HG02870 (cell line): ENCODE results near the gene RHBDF1.

Source experiments
- ATAC-seq: cut with Tn5 transposase; IDR thresholded peaks from one replicate; pipeline ENCODE4 v1.9.1; 2021; ENCODE audit warnings: mild to moderate bottlenecking, moderate library complexity; ENCODE audit not compliant: unreplicated experiment

The RHBDF1 gene, protein sequence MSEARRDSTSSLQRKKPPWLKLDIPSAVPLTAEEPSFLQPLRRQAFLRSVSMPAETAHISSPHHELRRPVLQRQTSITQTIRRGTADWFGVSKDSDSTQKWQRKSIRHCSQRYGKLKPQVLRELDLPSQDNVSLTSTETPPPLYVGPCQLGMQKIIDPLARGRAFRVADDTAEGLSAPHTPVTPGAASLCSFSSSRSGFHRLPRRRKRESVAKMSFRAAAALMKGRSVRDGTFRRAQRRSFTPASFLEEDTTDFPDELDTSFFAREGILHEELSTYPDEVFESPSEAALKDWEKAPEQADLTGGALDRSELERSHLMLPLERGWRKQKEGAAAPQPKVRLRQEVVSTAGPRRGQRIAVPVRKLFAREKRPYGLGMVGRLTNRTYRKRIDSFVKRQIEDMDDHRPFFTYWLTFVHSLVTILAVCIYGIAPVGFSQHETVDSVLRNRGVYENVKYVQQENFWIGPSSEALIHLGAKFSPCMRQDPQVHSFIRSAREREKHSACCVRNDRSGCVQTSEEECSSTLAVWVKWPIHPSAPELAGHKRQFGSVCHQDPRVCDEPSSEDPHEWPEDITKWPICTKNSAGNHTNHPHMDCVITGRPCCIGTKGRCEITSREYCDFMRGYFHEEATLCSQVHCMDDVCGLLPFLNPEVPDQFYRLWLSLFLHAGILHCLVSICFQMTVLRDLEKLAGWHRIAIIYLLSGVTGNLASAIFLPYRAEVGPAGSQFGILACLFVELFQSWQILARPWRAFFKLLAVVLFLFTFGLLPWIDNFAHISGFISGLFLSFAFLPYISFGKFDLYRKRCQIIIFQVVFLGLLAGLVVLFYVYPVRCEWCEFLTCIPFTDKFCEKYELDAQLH

DNA sequence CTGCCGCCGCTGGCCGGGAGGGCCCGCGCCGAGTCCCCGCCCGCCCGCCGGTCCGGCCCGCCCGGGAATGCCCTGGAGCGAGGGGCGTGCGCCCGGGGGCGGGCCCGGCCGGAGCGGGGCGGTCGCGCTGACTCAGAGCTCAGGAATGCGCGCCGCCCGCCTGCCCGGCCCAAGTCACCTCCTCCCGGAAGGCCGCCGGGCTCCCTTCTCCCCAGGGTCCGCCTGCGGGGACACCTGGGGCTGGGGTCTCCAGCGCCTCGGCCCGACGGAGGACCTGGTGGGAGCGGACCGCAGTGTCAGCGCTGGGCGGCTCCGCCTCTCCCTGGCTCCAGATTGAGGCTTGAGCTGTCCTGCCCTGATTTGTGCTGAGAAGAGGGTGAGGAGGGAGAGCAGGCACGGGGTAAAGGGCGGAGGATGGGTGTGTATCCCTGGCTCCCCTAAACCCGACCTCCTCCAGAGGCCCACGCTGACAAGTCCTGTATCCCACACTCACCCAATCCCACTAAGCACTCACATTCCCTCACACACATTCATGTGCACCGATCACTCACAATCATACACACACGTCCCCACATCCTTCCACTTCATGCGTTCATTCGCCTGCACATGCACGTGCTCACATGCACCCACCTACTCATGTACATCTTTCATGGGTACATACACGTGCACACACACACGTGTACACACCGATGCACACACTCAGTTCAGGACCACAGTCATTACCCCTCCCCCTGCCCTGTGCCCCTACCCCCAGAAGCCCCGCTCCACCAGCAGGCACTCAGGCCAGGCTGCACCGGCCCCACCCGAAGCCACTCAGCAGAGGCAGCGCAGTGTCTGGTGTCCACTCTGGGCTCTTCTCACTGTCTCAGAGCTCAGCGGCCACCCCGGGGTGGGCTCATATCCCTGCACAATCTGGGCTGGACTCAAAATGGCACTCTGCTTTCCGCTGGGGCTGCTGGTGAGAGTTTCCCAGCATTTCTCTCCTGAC, at the start of gene RHBDF1:
RHBDF1 (minus strand) TSS at position 71 of the 988 bp plus-strand sequence. CDS start 7,616 bp downstream, outside the sequence.
- no peak for ATAC-seq

DNA sequence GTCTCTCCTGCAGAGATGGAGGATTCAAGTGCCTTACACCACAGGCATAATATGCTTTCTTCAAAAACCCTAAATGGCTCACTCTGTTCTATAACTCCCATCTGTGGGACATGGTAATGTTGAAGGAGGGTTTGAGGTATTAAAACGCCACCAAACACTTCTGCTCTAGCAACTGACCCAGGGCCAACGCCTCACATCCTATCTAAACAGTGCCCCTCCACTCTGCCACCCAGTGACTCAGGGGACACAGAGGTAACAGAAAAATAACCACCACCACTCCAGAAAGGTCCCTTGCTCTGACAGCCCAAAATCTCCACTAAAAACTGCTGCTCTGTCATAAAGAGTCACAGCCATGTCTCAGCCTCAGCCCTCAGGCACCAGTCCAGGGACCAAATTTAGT, 48.3 kb upstream of the RHBDF1 start:
- ATAC-seq = no peak

DNA sequence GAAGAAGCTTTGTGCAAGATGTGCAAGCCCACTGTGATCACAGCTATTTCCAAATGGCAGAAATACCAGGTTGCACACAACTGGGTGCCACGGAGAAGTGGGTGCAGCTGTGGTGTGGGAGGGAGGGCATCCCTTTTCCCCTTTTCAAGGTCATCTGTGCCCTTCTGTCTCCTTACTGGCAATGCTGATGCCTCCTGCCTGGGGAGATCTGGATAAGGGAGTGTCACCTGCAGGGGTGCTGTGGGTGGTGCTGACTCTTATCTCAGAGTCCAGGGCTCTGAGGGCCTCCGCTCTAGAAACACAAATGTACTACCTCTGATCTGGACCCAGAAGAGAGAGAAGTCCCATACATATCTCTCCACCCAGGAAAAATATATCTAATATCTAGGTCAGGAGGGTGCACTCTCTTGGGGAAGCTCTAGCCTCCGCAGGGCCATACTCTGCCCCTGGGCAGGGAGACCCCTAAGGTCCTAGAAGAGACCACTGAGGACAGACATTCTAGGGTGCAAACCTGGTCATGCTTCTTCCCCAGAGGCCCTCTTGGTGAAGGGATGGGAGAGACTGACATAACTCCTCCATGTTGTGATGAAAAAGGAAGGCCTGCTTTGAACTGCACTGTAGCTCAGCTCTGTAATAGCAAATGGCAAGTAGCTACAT, 47.5 kb upstream of the RHBDF1 start:
- ATAC-seq = no peak

DNA sequence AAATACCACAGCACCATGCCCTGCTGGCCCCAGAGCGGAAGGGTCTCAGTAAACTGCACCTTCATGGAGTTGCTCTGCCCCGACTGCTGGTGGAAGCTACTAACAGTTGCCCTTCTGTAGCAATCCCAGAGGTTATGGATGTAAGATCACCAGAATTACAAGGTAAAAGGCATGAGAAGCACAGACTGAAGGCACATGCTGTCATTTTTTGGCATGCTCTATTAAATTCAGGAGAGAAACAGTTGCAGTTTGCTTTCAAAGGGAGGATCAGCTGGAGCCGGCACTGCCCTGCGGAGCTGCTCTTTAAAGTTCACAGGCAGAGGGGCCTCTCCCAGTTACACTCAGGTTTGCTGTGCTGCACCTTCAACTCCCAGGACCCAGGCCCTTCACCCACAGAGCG, 46.9 kb upstream of the RHBDF1 start:
- no peak for ATAC-seq

DNA sequence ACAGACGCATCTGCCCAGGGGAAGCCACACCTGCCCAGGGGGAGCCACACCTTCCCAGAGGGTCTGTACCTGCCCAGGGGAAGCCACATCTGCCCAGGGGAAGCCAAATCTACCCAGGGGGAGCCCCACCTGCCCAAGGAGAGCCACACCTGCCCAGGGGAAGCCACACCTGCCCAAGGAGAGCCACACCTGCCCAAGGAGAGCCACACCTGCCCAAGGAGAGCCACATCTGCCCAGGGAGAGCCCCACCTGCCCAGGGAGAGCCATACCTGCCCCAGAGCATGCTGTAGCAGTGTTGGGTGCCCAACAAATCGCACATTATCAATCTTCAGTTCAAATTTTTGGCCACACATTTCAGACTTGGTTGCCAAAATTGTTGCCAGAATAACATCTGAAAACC, 46.4 kb upstream of the RHBDF1 start:
- no peak for ATAC-seq

DNA sequence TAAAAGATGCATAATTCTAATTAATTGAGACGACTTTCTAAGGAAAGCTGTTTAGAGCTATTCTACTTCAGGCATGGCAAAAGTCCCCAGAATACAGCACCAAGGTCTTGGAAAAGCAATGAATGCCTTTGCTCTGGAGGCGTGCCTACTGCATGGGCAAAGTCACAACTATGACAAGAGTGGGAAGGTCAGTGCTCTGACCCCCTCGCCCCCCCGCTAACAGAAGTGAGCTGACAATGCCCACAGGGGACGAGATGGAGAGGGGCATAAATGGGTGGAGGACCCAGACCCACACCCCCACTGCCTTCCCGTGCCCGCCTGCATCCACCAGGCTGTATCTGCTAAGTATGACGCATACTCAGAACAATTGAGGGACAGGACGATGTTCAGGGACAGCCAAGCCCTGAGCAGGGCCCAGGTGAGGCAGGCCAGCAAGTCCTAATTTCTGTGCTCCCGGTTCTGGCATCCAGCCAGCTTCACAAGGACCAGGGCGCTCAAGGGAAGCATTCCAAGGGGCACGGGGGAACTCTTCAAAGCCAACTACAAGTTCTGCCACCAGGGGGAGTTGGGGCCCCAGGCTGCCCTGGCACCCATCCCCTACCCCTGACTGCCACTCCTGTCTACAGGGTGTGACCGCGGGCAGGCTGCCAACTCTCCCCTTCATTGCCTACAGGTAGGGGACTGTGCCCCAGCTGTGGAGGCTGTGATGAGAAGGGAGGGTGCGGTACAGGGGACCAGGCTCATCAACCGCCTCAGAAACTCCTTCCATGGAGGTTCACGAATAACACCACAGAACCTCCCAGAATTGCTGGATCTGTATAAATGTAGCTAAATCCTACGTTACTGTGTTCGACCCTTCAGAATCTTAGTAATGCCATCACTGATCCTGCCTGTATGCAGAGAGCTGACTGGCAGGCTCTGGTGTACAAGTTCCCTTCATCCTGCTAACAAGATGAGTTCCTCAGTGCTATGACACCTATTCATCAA, 45.2 kb upstream of the RHBDF1 start:
- no peak for ATAC-seq

DNA sequence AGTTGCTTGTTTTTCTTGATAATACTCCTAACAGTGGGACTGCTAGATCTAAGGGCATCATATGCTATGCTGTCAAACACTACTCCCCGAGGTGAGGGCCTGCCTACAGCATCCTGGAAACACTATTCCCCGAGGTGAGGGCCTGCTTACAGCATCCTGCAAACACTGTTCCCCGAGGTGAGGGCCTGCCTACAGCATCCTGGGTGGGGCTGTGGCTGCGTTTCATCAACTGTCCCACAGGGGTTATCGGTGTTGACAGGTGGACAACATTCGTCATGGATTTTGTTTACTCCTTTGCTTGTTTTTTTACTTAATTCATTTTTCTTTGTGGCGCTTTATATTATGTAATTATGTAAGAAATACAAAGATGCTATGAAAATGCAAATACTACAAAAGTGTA, 43.6 kb upstream of the RHBDF1 start:
- ATAC-seq = no peak

DNA sequence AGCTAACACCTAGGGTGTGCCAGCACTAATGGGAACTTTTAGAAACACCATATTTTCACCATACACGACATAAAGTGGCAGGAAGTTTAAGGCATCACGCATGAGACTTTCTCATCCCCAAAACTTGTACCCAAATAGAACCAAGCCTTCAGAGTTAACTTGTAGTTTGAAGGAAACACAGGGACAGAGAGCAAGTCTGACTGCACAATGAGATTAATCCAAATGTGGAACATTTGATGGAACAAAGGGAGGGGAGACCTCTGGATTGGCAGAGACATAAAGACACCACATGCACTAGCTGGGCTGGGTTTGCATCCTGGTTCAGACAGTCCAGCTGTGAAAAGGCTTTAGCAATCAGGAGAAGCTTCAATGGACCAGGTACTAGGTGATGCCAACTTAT, 41.9 kb upstream of the RHBDF1 start:
- no peak for ATAC-seq

DNA sequence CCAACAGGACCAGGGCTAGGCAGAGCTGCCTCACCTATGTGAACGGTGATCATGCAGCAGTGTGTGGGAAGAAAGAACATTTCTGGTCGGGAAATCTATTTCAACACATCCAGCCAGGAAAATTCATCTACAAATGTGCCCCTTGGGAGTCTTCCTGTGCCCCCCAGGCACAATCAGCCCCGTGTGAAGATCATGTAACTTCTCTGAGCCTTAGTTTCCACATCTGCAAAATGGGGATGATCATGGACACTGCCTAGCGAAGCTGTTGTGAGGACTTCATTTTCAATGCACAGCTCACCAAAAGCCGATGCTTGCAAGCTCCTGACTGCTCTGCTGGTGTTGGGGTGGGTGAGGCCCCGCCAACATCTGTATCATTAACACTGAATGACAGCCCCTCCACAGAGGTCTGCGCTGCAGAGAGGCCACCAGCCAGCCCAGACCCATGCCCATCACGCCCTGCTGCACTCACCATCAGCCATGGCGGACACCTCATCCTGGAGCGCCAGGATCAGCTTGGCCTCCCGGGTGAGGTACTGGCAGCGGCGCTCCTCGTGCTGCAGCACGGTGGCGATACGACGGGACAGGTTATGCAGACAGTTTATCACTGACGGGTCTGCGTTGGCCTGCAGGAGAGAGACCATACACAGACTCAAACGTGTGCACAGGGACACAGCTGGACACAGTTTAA, 39.9 kb upstream of the RHBDF1 start:
- ATAC-seq = no peak

DNA sequence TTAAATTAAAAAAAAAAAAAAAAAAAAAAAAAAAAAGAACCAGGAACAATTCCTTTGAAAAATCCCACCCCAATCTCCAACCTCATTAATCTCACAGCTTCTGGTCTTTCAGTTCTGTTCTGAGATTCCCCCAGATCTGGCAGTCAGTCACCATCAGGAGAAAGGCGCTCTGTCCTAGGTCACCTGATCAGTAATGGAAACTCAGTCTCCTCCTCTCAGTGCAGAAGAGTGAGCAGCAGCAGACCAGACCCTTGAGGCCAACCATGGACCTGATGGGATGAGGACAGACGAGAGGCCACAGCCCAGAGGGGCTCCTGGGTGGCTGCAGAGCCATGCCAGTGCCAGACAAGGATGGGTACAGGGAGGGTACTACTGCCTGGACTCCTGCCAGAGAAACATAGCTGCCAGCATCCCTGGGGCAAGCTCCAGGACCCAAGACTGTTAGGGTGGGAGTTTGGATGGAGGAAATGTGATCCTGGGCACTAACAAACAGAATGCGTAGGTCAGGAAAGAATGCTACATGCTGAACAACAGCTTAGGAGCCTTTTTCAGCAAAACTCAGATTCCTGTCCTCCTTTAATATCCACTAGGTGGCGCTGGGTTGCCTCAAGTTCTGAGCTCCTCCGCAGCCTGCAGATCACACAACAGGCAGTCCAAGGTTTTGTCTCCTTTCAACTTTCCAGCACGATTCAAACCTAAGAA, 34.3 kb upstream of the RHBDF1 start:
- ATAC-seq = no peak

DNA sequence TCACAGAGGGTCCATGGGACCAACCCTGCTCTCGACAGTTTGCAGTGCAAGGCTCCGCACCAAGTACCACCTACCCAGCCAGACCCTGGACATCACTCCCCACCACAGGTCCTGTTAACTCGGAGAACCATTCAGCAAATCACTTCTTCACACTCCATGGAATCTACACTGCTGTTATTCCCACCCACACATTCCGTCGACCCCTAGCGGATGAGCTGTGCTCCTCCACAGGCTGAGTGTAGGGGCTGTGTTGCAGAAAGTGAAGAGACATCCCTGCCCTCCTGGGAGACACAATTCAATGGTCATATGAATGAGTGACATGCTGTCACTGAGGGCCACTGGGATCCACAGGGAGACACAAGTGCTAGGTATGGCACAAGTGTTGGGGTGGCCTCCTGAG, 33.1 kb upstream of the RHBDF1 start:
- ATAC-seq = no peak

DNA sequence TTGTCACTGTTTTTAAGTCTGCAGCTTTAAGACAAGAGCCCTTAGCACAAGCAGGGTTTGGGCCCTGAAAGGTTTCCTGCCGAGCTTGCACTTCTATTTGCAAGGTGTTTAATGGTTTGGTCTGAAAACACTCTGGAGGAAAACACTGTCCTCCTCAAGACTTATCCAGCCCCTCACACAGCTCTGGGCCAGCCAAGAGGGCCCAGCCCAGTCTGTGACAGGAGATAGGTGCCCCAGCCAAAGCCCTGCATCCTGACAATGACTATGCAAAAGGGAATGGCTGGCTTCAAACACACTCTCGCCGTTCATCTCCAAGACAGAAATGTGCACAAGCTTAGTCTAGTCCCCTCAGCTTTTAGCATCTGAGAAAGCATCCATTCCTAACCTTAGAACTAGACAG, 32.5 kb upstream of the RHBDF1 start:
- ATAC-seq = no peak

DNA sequence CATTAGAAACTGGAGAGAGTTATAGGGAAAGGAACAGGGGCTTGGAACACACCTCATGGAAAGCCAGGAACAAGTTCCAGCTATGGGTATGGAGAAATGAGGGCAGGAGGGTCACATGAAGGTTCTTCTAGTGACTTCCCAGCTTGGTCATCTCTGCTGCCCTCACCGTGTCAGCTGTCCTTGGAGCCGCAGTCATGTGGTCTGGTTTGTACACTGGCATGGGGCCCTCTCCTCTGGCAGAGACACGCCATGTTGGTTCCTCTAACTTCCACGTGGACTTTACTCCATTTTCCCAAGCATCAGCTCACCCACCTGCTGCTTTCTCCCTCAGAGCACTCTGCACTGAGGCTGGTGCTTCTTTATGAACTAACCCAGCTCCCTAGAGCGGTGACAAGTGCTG, 31.9 kb upstream of the RHBDF1 start:
- no peak for ATAC-seq

DNA sequence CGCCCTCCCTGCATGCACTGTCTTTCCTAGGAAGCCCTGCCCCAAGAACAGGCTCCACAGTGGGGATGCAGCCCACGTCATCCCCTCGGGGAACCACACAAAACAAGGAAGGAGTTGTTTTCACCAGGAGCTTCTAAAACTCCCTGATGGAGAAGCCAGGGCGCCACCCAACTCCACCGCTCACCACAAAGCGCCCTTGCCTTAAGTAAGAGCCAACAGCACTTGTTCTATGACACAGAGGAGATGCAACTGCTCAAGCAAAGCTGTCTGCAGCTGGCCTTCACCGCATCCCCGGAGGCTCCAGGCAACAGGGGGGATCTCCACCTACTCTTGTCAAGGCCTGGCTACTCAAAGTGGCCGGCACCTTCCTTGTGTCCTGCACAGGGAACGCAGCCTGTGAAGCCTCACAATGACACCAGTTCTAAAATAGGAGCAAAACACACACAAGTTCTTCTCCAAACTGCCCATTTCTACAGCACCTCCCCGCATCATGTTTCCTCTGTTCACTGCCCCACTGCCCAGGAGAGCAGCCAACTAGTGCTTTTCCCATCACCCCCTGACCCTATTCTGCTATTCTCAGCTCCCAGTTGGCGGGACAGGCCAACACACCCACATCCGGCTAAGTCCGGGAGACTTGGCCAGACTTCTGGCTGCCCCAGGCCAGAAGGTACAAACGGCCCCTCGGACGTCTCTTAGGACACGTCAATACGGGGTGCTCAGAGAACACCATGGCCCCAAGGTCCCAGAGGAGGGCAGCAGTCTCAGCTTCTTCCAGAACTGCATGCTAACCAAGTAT, 29.8 kb upstream of the RHBDF1 start:
- ATAC-seq = no peak

DNA sequence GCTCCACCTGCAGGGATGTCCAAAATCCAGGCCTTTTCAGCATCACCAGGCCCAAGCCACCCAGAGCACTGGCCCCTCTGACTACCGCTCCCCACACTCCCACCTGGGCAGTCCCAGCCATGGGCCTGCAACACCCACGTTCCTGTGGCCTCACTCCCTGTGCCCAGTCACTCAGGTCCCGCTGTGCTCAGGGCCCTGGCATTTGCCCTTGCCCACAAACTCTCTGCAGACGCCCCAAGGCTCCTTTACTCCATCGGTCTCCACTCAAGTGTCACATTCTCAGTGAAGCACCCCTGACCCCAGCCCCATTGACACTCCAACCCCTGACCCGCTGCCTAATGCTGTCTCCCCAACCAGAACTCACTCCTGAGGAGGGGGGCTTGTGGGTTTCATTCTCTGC, 29.2 kb upstream of the RHBDF1 start:
- ATAC-seq = no peak

DNA sequence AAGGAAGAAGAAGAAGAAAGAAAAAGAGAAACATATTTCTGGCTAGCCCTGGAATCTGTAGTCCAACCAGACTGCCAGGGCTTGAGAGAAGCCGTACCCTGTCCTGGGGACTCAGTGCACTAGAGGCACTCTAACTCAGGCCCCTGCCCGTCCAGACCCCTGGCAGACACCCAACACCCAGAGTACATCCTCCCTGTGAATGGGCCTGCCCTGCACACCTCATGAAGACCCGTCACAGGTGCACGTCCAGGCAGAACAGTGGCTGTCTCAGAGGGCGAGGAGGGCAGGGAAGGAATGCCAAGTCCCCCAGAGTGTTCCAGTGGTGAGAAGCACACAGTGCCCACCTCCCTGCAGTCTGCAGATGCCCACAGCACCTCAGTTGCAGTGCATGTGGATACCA, 28.6 kb upstream of the RHBDF1 start:
- ATAC-seq = no peak

DNA sequence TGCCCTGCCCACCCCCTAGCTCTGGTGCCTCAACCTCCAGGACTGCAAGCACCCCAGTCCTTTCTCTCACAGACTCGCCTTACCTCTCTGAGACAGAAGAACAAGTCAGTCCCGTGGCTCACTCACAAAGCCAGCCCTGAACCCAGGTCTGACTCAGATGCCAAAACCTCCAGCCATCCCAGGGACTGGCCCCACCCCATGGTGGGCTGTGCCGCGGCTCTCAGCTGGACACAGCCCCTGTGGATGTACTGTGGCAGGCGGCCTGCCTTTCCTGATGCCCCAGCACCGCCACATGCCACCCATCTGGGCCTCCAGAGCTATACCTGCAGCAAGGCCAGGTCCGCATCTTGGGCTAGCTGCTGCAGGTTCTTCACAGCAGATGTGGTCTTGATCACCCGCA, 25.4 kb upstream of the RHBDF1 start:
- ATAC-seq = no peak
